ENCODE results near the gene DET1.

DET1 gene

GRCh38 chr15:88574655-88575054, 28.2 kb upstream of the DET1 start:
- H3K9me2 ChIP-seq (replicated peaks; ENCODE audit: insufficient read depth, low read length): no peaks in the 10 kb centered on the region
- TF ChIP-seq EZH2 (optimal IDR thresholded peaks at IDR 0.05; ENCODE audit: low read depth, low read length): no peak
- TF ChIP-seq CTCF (IDR thresholded peaks at IDR 0.05; ENCODE audit: low read length): no peak
- TF ChIP-seq EZH2phosphoT487 (IDR thresholded peaks at IDR 0.05; ENCODE audit: low read length): no peak
- no peaks in the 10 kb centered on the region for H3K4me1 ChIP-seq (ENCODE audit: low read length)
- no peak overlapping the region for H2AFZ ChIP-seq (ENCODE audit: low read length)
- no peaks in the 10 kb centered on the region for H3K9me3 ChIP-seq (replicated peaks; ENCODE audit: insufficient read depth, low read length)
- no peaks in the 10 kb centered on the region for H4K20me1 ChIP-seq (ENCODE audit: insufficient read depth, low read length)
- H3K36me3 ChIP-seq (replicated peaks; ENCODE audit: insufficient read depth, low read length): no peaks in the 10 kb centered on the region
- H3F3A ChIP-seq (ENCODE audit: insufficient read depth, low read length): no peaks in the 10 kb centered on the region
- no peaks in the 10 kb centered on the region for H3K27me3 ChIP-seq (replicated peaks; ENCODE audit: insufficient read depth, low read length)
- no peak for DNase-seq
- H3K79me2 ChIP-seq (ENCODE audit: low read length): no peaks in the 10 kb centered on the region
- no peak overlapping the region for H3K4me3 ChIP-seq (ENCODE audit: low read length)
- H3K27ac ChIP-seq (ENCODE audit: low read length): no peak overlapping the region
- H3K4me2 ChIP-seq (ENCODE audit: low read depth, low read length): no peak overlapping the region
- no peak overlapping the region for H3K9ac ChIP-seq (ENCODE audit: low read length)

DNA sequence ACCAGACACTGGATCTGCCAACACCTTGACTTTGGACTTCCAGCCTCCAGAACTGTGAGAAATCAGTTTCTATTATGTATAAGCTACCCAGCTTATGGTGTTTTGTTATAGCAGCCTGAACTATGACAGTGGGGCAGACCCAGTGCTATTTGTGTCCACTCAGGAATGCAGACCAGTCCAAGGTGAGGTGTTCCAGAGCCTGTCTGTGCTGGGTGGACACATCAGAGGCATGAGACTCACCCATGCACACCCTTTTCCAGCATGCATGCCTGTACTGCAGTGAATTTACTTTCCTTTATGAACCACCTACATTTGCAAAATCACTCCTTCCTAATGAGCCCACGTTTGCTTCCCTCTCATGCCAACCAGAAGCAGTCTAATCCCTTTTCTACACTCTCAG, 27.6 kb upstream of the DET1 start:
- H3K36me3 ChIP-seq (replicated peaks; ENCODE audit: insufficient read depth, low read length): no peaks in the 10 kb centered on the region
- H3K4me3 ChIP-seq (ENCODE audit: low read length): no peak overlapping the region
- H3K79me2 ChIP-seq (ENCODE audit: low read length): no peaks in the 10 kb centered on the region
- no peak for DNase-seq
- H3K9me3 ChIP-seq (replicated peaks; ENCODE audit: insufficient read depth, low read length): no peaks in the 10 kb centered on the region
- no peaks in the 10 kb centered on the region for H3K9me2 ChIP-seq (replicated peaks; ENCODE audit: insufficient read depth, low read length)
- H3K4me2 ChIP-seq (ENCODE audit: low read depth, low read length): no peak overlapping the region
- H3K9ac ChIP-seq (ENCODE audit: low read length): no peak overlapping the region
- H4K20me1 ChIP-seq (ENCODE audit: insufficient read depth, low read length): no peaks in the 10 kb centered on the region
- no peaks in the 10 kb centered on the region for H3F3A ChIP-seq (ENCODE audit: insufficient read depth, low read length)
- H3K27me3 ChIP-seq (replicated peaks; ENCODE audit: insufficient read depth, low read length): no peaks in the 10 kb centered on the region
- no peak overlapping the region for H3K27ac ChIP-seq (ENCODE audit: low read length)
- TF ChIP-seq CTCF (IDR thresholded peaks at IDR 0.05; ENCODE audit: low read length) (no peak), EZH2 (optimal IDR thresholded peaks at IDR 0.05; ENCODE audit: low read depth, low read length) (no peak), EZH2phosphoT487 (IDR thresholded peaks at IDR 0.05; ENCODE audit: low read length) (no peak)
- no peak overlapping the region for H2AFZ ChIP-seq (ENCODE audit: low read length)
- H3K4me1 ChIP-seq (ENCODE audit: low read length): no peaks in the 10 kb centered on the region

- Histone ChIP-seq H3K36me3 (replicated peaks; ENCODE audit: insufficient read depth, low read length) (no peaks in the 10 kb centered on the region), H3K4me1 (ENCODE audit: low read length) (no peaks in the 10 kb centered on the region), H3K4me2 (ENCODE audit: low read depth, low read length) (no peak overlapping the region), H3K9me3 (replicated peaks; ENCODE audit: insufficient read depth, low read length) (no peaks in the 10 kb centered on the region), H4K20me1 (ENCODE audit: insufficient read depth, low read length) (no peaks in the 10 kb centered on the region), H3K9me2 (replicated peaks; ENCODE audit: insufficient read depth, low read length) (no peaks in the 10 kb centered on the region), H3K27me3 (replicated peaks; ENCODE audit: insufficient read depth, low read length) (no peaks in the 10 kb centered on the region), H2AFZ (ENCODE audit: low read length) (no peak overlapping the region), H3K4me3 (ENCODE audit: low read length) (no peak overlapping the region), H3K27ac (ENCODE audit: low read length) (no peak overlapping the region), H3K9ac (ENCODE audit: low read length) (no peak overlapping the region), H3K79me2 (ENCODE audit: low read length) (no peaks in the 10 kb centered on the region), H3F3A (ENCODE audit: insufficient read depth, low read length) (no peaks in the 10 kb centered on the region)
- no peak for TF ChIP-seq CTCF (IDR thresholded peaks at IDR 0.05; ENCODE audit: low read length)
- TF ChIP-seq EZH2phosphoT487 (IDR thresholded peaks at IDR 0.05; ENCODE audit: low read length): no peak
- no peak for TF ChIP-seq EZH2 (optimal IDR thresholded peaks at IDR 0.05; ENCODE audit: low read depth, low read length)
- DNase-seq: no peak
These were observed 25.4 kb upstream of the DET1 start for GRCh38 chr15:88571852-88572259.

Measured in MM.1S (cell line).